HG03108 (cell line): ENCODE measurements around the gene GRIP2.
"Not testable (repeated sequence)": the region's sequence is repeated elsewhere in the genome, so short reads cannot be mapped to it uniquely, and the experiment has no call there.

Experiments
- ATAC-seq: cut with Tn5 transposase; IDR thresholded peaks from one replicate; pipeline ENCODE4 v1.9.1; 2021; ENCODE audit warnings: moderate library complexity; ENCODE audit not compliant: unreplicated experiment

Gene GRIP2

DNA sequence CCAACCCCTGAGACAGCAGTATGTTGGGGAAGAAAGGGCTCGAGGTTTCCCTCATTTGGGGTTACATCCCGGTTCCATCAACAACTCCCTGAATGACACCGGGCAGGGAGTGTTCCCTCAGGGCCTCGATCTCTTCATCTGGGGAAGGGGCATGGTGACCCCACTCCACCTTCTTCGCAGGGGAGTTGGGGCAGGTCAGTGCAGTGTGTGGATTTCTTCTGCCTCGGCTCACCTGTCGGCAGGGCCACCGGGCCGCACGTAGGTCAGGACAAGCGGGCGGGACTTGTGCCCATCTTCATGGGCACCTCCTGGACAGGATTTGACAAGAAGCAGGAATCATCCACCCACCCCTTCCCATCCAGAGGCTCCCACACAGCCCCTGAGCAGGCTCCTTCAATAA, 17.4 kb downstream of the GRIP2 start:
- no peak for ATAC-seq

DNA sequence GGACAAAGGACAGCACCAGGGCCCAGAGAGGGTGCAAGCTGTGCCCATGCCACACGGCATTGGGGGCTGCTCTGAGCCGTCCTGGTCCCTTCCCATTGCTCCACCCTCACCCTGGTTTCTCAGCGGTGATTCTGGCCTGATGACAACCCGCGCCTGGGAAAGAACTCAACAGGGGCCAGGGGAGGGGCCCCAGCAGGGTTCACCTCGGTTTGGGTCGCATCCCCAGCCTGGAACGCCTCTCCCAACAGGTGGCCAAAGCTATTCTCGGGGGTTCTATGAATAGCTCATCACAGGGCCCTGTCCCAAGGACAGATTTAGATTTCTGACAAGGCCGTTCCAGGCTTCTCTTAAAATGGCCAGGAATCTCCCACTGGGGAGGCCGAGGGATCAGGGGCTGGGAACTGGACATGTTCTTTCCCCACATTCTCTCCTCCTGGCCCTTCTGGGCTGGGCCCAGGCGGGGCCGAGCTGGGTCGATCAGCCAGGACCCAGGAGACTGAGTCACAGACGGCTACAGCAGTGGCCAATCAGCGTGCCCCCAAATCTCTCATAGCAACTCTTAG, 17.9 kb downstream of the GRIP2 start:
- ATAC-seq: no peak

DNA sequence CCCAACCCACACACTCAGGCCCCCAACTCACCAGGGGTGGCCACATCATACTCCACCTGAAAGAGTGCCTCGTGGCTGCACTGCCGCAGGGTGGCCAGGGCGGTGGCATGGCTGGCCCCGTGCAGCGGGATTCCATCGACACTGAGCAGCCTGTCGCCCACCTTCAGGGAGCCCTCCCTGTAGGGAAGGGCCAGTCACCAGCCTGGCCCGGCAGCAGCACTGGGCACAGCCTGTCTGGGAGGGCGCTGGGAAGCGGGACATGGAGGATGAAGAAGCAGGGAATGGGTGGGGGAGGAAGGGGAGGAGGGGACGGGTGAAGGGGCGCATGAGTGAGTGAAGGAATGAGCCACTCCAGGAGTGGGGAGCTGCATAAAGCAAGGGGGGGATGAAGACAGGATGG, 18.5 kb downstream of the GRIP2 start:
- no peak for ATAC-seq

DNA sequence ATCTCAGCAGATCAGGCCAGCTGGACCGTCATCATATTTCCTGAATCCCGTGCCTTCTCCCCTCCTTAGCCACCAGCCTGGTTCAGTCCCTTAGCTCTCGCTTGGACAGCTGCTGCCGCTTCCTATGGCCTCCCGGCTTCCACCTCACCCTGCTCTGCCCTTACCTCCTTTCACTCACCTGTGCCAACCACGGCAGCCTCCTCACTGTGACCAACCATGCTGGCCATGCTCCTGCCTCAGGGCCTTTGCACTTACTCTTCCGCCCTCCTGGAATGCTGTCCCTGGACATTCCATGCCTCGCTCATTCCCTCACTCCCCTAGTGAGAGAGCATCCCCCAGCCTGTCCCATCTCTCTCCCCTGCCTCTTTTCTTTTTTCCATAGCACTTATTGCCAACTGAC, 19.2 kb downstream of the GRIP2 start:
- no peak for ATAC-seq

DNA sequence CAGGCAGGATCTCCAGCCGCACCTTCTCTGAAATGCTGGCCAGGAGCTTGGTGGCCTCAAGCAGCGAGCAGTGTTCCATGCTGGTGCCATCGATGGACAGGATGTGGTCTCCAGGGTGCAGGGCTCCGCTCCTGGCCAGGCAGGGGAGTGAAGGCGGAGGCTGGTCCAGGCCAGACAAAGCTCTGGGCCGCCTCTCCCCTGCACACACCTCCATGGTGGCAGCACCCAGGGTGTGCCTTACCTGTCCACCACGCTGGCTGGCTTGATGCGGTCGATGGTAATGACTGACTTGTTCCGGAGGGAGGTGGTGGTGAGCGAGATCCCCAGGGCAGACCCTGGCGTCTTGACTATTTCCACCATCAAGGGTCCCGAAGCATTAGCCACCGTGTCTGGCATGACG, 20.0 kb downstream of the GRIP2 start:
- ATAC-seq: no peak

DNA sequence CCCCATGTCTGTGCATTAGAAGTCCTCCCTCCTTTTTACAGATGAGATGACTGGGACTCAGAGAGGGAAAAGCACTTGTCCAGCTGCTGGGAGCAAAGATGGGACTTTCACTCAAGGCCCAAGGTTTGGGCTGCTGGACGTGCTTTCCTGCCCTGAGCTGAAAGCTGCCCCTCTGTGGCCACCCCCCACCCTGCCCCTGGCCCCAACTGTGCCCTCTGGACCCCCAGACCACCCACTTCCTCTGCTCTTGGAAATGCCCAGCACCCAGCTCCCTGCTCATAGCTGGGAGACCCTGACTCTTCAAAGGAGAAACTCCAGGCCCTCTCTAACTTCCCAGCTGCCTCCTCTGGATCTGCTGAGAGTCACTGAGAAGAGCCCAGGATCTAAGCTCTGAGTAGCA, 20.7 kb downstream of the GRIP2 start:
- ATAC-seq: no peak

DNA sequence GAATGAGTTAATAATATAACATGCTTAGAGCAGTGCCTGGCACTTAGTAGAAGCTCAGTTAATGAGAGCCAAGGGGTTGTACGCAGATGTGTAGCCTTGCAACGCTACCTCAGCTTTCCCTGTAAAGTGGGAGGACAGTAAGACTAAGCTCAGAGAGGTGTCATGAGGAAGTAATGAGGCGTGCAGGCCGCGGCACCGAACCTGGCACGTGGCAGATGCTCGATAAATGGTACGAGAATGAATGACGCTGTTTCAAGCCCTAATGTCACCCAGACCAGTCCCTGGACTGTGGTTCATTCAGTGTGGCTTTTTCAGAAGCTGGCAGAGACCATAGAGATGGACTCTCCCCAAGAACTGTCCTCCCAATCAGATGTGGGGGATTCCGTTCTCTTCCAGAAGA, 21.2 kb downstream of the GRIP2 start:
- no peak for ATAC-seq

DNA sequence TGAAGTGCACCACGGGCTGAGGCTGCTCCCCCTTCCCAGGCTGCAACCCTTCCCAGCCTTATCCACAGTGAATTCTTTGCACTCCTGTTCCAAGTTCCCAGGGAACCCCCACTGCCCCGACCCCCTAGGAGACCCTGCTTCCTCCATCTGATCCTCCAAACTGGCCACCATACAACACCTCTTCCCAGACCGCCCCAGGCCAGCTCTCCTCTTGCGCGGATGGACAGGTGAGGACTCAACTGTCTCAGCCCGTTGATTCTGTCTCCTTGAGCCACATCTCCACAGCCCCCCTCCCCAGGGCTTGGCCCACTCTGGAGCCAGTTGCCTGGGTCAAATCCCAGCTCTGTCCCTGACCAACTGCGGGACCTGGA, 21.7 kb downstream of the GRIP2 start:
- ATAC-seq: no peak

DNA sequence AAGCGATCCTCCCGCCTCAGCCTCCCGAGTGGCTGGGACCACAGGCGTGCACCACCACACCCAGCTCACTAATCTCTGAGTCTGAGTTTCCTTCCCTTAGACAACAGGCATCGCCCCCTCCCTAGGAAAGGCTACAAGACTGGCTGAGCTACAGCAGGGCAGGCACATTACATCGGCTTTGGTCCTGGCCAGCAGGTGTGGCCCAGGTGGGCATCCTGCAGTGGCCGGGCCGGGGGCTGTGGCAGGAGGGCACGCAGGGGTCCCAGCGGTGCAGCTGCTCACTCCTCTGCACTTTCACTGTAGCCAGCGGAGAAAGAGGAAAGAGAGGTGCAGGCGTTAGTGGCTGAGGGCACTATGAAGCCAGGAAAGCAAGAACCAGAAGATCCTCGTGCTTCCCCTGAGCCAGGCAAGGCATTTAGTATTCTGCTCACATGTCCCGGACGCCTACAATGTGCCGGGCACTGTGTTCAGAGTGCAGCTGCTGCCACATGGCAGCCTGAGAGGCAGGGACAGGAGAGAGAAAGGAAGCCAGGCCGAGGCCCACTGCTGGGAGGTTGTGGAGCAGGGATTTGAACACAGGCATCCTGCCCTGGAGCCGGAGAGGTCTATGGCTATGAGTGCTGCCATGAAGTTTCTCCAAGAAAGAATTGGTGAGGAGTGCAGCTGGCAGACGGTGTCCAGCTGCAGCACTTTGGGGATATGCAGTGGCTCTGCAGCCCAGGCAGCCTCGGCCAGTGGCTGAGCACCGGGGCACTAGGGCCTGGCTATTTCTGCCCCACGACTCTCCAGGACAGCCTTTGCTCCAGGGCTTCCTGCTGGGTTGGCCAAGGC, 22.3 kb downstream of the GRIP2 start:
- ATAC-seq: no peak

DNA sequence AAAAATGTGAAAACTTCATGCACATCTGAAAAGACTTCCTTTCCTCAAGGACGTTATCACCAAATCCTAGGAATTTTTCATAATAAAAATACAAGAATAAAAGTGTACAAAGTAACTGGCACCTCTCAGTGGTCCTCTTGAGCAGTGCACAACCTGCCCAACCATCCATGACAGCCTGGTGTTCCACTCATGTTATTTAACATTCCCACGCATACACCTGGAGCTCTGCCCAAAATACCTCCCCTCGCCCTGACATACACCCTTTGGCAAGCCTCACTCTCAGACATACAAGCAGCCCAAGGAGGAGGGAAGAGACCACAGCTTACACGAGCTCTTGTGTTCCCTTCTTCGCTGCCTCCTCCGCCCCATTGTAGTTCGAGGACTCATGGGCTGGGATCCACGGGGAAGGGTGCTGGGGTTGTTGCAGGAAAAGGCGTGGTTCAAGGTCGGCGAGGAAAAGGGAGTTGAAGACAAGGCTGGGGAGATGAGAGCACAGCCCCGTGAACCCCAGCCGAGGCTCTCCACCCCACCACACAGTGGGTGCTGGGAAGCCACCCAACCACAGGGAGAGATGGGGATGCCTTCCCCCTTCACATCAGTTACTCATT, 23.3 kb downstream of the GRIP2 start:
- ATAC-seq: no peak

DNA sequence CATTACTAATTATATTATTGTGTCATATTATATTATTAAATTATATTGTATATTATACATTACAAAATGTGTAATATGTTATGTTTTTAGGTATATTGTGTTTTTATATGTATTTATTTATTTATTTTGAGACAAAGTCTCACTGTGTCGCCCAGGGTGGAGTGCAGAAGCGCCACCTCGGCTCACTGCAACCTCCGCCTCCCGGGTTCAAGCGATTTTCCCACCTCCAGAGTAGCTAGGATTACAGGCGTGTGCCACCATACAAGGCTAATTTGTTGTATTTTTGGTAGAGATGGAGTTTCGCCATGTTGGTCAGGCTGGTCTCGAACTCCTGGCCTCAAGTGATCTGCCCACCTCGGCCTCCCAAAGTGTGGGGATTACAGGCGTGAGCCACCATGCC, 24.6 kb downstream of the GRIP2 start:
- ATAC-seq: not testable (repeated sequence)

DNA sequence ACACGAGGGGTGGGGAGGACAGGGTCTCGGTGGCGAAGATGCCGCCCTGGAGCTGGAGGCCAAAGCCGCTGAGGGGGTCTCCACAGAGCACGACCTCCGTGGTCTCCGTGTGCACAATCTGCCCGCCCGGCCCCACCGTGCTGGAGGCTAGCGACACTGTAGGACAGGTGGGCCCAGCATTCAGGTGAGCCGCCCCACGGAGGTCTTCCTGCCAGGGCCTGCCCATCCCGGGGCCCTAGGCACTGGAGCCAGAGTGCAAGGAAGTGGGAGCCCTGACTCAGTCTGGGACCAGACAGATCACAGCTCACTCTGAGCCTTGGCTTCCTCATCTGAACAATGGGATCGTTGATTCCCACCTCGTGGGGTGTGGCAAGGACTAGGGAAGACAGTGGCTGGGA, 25.8 kb downstream of the GRIP2 start:
- no peak for ATAC-seq

DNA sequence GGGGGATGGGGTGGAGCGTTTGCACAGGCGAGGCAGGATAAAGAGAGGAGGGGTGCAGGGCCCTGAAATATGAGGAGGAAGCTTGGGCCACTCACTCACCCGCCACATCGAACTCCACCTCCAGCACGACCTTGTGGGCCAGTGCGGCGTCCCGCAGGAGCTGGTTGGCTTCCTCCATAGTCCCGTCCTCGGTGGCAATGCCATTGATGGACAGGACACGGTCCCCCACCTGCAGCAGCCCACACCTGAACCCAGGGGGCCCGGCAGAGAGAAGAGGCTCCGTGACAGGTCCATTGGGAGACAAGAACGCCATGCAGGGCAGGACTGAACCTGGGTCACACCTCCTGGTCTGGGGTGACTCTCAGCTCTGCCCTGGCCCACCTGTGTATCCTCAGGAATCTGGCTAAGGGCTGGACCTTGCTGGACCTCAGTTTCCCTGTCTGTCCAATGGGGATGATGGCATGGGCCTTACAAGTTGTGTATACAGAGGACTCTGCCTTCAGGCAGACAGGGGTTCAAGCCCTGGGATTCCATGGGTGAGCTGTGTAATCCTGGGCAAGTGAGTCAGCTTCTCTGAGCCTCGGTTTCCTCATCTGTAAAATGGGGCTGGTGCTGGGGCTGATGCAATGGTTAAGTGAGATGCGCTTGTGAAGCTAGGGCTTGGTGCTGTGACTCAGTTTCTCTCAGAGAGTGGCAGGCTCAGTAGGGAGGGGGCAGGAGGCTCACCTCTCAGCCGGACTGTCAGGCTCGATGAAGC, 26.4 kb downstream of the GRIP2 start:
- ATAC-seq: no peak

DNA sequence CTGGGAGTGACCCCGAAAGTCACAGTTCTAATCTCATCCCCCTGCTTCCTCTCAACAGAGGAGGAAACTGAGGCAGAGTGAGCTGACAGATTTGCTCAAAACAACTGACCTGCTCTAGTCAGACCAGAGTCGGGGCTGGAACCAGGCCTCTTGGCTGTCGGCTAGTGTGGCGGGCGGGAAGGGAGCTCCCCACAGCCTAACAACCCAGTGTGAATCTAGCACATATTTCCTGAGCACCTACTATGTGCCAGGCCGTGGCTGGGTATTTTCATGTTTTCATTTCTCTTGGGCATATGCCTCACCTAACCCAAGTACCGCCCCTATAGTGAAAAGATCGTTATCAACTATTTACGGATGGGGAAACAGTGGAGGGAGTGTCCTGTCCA, 27.2 kb downstream of the GRIP2 start:
- no peak for ATAC-seq

DNA sequence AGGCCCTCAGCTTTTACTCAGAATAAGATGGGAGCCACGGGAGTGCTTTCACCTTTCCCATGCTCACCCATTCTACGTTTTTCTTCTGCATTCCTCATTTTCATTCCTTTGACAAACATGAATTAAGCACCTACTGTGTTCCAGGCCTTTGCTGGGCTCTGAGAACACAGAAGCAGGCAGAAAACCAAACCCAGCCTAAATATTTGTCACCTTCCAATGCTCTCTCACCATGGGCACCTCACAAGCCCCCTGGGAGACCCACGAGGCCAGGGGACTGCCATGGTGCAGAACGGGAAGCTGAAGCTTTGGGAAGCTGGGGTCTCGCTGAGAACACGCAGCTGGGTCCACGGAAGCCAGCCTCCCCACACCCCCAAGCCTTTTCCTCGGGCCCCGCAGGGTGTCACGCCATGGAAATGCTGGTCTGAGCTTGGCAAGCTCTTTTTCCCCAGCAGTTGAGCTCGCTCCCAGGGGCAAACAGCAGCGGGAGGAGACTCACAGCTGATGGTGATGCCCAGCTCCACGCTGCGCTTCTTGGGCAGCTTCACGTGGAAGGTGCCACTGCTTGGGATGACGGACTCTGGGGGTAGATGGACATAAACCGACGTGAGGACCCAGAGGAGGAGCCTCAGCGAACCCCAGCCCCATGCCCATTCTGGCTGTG, 27.7 kb downstream of the GRIP2 start:
- ATAC-seq: no peak

DNA sequence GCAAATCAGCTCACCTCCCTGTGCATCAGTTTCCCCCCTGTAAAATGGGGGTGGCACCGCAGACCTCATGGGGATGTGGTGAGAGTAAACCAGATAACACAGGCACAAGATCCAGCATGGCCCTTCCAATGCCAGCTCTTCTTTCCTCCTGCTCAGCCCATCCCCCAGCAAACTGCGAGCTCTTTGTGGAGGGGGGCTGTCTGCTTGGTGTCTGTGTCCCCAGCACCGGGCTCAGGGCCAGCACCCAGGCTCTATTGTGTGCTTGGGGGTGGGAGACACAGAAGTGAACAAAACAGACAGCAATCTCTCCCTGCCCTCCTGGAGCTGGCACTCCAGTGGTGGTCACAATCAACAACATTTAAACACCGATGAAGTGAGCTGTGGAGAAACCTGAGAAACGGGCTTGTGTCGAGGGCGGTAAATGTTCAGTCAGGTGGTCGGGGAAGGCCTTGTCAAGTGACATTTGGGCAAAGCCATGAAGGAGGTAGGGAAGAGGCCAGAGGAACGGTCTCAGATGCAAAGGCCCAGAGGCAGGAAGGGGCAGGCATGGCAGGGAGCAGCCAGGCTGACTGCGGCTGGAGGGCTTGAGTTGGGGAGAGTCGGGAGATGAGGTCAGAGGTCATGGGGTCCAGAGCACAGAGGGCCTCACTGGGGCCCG, 28.4 kb downstream of the GRIP2 start:
- ATAC-seq: no peak

DNA sequence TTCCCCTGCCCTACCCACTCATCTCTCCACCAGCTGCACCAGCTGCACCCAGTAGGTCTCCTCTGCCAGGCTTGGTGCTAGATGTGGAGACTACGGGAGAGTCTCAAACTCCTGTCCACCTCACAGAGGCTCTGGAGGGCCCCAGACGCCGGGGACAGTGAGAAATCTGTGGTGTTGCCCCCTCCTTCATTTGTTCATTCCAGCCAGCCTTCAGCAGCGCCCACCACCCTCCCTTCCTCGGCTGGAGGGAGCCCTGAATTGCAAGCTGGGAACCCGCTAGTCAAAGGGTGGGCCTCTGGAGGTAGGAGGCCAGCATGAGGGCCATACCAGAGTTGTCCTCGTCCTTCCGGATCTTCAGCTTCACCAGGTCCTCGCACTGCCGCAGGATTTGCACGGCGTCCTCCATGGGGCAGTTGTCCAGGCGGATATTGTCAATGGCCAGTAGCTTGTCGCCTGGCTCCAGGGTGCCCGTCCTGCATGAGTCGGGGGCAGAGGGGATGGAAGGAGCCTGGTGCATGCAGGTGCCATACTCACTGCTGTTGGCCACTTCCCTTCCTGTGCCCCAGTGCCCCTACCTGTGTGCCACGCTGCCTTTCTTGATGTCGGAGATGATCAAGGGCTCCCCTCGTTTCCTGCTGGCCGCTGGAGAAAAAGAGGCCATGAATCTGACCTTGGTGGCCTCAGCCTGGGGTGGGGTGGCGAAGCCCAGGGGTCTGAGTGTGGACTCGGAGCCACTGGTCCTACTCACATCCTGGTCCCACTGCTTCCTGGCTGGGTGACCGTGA, 29.1 kb downstream of the GRIP2 start:
- no peak for ATAC-seq

DNA sequence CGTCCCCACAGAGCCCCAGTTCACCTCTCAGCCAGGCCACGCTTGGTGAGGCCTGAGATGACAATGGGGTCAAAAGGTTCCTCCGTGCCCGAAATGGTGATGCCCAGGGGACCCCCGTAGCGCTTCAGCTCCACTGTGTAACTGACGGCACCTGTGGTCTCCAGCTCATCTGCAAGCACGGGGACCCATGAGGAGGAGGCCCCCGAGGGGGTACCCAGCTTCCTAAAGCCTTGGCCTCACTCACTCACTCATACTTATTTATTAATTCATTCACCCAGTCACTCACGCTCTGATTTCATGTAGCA, 30.4 kb downstream of the GRIP2 start:
- no peak for ATAC-seq

DNA sequence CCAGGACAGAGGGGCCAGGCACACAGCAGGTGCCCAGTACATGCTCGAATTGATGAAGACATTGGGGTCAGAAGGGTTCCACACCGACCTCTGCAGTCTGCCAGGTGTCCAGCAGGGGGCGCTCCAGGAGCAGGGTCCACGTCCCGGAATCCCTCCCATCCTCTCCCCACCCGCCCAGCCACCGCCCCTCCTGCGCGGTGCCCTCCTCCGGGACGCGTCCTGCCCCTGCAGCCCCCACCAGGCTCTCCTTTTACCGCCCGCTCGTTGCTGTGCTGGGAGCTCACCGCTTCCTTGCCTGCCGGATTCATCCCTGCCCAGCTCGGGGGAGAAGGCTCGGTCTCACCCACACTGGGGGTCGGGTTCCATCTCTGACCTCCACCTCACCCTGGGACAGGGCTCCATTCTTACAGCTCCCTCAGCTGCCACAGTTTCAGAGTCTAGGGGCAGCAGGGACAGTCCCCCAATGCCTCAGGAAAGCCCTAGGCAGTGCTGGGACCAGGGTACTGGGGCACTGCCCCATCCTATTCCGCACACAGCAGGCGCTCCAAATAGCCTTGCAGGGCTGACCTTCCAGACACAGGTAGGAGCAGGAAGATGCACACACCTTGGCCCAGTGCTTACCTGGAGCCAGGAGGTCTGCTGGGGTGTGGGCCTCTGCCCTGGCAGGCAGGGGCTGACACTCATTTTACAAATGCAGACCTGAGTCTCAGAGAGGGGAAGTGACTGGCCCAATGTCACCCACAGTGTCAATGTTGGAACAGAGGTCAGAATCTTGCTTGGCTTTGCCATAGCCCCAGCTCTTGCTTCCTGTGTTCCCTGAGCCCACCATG, 31.0 kb downstream of the GRIP2 start:
- ATAC-seq: no peak

DNA sequence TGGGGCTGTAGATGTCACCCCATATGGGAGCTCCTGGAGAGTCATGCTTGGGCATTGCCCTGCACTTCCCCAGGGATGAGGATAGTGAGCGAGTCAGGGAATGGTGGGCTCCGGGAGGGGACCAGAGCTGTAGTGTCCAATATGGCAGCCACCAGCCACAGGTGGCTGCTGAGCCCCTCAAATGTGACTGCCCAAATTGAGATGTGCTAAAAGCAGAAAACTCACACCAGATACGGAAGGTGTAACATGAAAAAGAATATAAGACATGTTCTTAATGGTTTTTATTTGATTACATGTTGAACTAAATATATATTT, 31.7 kb downstream of the GRIP2 start:
- no peak for ATAC-seq
